ENCODE measurements around the gene NEO1.
"Not testable (repeated sequence)": the region's sequence is repeated elsewhere in the genome, so short reads cannot be mapped to it uniquely, and the experiment has no call there.

The NEO1 gene

DNA sequence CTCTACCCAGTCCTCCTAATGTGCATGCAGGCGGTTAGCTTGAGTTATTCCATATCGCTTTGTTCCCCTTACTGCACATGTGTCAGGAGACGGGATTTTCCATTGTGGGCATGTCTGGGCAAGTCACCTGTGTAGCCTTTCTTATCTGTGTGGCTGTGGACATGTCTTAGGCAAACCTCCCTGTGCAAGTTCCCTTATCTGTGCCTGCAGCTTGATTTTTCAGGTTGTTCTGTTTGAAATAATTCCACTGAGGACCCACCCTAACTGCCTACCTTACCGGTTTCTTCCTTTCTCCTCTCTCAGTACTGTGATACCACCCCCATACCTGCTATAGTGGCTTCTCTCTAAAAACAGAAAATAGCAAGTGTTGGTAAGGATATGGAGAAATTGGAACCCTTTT lies 113.6 kb downstream of the NEO1 start:
- in situ Hi-C loops (cut with HindIII; ENCODE audit: low pct_ligation_motif_present, low sequenced_read_pairs) = no loop called here
- Histone ChIP-seq H3K27me3 (replicated peaks) (no peaks in the 10 kb centered on the region), H3K4me3 (ENCODE audit: low read depth, low read length) (no peak overlapping the region), H3K36me3 (replicated peaks) (no peaks in the 10 kb centered on the region), H3K27ac (no peak overlapping the region)
- no peak for TF ChIP-seq CTCF (IDR thresholded peaks at IDR 0.05; ENCODE audit: low read depth, low read length, missing control alignments)
- DNase-seq = no peak

- DNase-seq; in situ Hi-C loops (cut with HindIII; ENCODE audit: low pct_ligation_motif_present, low sequenced_read_pairs); H3K4me3 ChIP-seq (ENCODE audit: low read depth, low read length); H3K27me3 ChIP-seq (replicated peaks); H3K27ac ChIP-seq; H3K36me3 ChIP-seq (replicated peaks): not testable (repeated sequence)
Observed at GRCh38 chr15:73166711-73167110, 114.4 kb downstream of the NEO1 start.

- DNase-seq = no peak
- TF ChIP-seq CTCF (IDR thresholded peaks at IDR 0.05; ENCODE audit: low read depth, low read length, missing control alignments) = no peak
- Histone ChIP-seq H3K27me3 (replicated peaks) (no peaks in the 10 kb centered on the region), H3K27ac (no peak overlapping the region), H3K4me3 (ENCODE audit: low read depth, low read length) (no peak overlapping the region), H3K36me3 (replicated peaks) (no peaks in the 10 kb centered on the region)
- in situ Hi-C loops (cut with HindIII; ENCODE audit: low pct_ligation_motif_present, low sequenced_read_pairs) = no loop called here
Observed at GRCh38 chr15:73168487-73168886, 116.2 kb downstream of the NEO1 start.

DNA sequence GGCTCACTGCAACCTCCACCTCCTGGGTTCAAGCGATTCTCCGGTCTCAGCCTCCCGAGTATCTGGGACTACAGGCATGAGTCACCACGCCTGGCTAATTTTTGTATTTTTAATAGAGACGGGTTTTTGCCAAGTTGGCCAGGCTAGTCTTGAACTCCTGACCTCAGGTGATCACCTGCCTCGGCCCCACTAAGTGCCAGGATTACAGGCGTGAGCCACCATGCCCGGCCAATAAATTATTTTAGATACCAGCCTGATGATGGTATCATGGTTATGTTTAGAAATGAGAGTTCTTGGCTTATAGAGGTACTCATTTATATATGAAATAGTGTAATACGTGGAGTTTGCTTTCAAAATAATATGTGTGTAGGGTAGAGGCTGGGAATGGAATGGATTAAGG lies 119.4 kb downstream of the NEO1 start:
- H3K4me3 ChIP-seq (ENCODE audit: low read depth, low read length) = no peak overlapping the region
- no peaks in the 10 kb centered on the region for H3K27me3 ChIP-seq (replicated peaks)
- no peaks in the 10 kb centered on the region for H3K36me3 ChIP-seq (replicated peaks)
- no peak overlapping the region for H3K27ac ChIP-seq
- DNase-seq = no peak
- in situ Hi-C loops (cut with HindIII; ENCODE audit: low pct_ligation_motif_present, low sequenced_read_pairs) = no loop called here
- no peak for TF ChIP-seq CTCF (IDR thresholded peaks at IDR 0.05; ENCODE audit: low read depth, low read length, missing control alignments)

DNA sequence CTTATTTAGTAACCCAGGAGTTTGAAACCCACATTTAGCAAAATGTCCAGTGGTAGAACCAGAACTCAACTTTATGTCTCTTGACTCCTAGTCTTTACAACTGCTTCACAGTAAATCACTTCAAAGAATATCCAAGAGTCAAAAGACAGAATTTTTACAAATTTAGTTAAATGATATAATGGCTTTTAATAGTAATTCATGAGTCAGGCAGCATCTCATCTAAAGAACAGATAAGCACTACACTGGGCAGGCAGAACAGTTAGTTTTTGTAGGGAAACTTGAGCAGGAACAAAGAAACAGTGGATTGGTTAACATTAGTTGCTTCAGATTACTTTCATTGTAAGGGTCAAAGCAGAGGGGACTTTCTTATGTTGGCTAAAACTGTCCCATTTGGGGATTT lies 120.2 kb downstream of the NEO1 start:
- Histone ChIP-seq H3K27ac (no peak overlapping the region), H3K27me3 (replicated peaks) (no peaks in the 10 kb centered on the region), H3K36me3 (replicated peaks) (no peaks in the 10 kb centered on the region), H3K4me3 (ENCODE audit: low read depth, low read length) (no peak overlapping the region)
- in situ Hi-C loops (cut with HindIII; ENCODE audit: low pct_ligation_motif_present, low sequenced_read_pairs) = no loop called here
- no peak for DNase-seq
- TF ChIP-seq CTCF (IDR thresholded peaks at IDR 0.05; ENCODE audit: low read depth, low read length, missing control alignments) = no peak

- H3K27ac ChIP-seq = no peak overlapping the region
- no peaks in the 10 kb centered on the region for H3K27me3 ChIP-seq (replicated peaks)
- in situ Hi-C loops (cut with HindIII; ENCODE audit: low pct_ligation_motif_present, low sequenced_read_pairs) = no loop called here
Observed at GRCh38 chr15:73174171-73174570, 121.9 kb downstream of the NEO1 start.

More at GRCh38 chr15:73174171-73174570, 121.9 kb downstream of the NEO1 start:
- no peak for TF ChIP-seq CTCF (IDR thresholded peaks at IDR 0.05; ENCODE audit: low read depth, low read length, missing control alignments)
- H3K4me3 ChIP-seq (ENCODE audit: low read depth, low read length) = no peak overlapping the region
- no peak for DNase-seq
- H3K36me3 ChIP-seq (replicated peaks) = no peaks in the 10 kb centered on the region
